GM12801 (cell line): ENCODE data around the gene NCOA7.

Experiments used
- TF ChIP-seq, protein P1 (sequence below): IDR thresholded peaks from one replicate; pipeline ENCODE4 v1.5.1; 2011; ENCODE audit warnings: control low read depth; ENCODE audit not compliant: insufficient read length; ENCODE audit errors: extremely low read depth

Gene NCOA7

DNA sequence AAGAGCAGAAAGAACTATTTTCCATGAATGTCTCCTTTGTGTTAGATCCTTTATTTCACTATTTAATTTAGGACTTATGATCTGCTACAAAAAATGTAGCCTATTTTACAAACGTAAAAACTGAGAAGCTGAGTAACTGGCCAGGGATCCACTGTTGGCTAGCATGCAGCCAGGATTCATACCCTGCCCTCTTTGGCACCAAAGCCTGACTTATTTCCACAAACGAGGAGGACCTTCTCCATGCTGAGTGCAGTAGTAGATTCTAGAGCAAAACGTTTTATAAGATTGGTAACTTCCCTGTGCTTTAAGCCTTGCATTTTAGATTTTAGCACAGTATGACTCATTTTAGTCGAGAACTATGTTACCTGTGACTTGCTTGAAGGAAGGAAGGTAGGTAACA is 74.3 kb downstream of the NCOA7 start:
- TF ChIP-seq, protein P1, sequence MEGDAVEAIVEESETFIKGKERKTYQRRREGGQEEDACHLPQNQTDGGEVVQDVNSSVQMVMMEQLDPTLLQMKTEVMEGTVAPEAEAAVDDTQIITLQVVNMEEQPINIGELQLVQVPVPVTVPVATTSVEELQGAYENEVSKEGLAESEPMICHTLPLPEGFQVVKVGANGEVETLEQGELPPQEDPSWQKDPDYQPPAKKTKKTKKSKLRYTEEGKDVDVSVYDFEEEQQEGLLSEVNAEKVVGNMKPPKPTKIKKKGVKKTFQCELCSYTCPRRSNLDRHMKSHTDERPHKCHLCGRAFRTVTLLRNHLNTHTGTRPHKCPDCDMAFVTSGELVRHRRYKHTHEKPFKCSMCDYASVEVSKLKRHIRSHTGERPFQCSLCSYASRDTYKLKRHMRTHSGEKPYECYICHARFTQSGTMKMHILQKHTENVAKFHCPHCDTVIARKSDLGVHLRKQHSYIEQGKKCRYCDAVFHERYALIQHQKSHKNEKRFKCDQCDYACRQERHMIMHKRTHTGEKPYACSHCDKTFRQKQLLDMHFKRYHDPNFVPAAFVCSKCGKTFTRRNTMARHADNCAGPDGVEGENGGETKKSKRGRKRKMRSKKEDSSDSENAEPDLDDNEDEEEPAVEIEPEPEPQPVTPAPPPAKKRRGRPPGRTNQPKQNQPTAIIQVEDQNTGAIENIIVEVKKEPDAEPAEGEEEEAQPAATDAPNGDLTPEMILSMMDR, result no peak

DNA sequence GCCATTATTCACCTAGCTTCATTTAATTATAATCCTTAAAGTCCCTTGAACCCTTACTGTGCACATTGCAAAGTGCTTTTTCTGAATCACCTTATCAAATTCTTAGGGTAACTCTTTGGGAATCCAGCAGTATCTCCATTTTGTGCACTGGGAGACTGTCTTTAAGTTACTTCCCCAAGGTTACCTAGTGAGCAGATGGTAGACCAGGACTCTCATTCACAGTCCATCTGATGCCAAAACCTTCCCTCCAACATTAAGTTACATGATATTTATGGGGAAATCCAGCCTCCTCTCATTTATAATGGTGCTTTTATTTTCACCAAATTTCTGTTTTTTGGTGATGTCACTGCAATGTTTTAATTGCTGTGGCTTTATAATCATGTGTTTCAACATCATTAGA is 75.7 kb downstream of the NCOA7 start:
- TF ChIP-seq, protein P1, result no peak

DNA sequence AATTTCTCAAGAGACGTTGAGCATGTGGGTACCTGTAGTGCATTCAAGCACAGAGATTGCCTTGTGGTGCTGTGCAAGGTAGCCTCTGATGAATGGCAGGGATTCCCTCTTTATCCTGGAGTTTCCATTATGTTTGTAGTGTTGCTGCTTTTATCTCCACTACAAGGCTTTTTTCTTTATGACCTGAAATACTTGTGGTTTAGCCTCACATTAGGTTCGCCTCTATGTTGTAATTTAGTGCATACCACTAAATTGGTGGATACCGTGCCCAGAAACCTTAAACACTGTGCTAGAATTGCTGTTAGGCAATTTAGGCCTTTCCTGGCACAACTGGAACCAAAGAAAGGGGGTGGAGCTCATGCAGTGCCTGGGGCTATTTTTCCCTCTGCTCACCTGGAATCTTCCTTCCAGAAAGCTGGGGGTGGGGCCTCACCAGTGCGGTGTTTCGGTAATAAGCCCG is 76.8 kb downstream of the NCOA7 start:
- TF ChIP-seq, protein P1, result no peak

DNA sequence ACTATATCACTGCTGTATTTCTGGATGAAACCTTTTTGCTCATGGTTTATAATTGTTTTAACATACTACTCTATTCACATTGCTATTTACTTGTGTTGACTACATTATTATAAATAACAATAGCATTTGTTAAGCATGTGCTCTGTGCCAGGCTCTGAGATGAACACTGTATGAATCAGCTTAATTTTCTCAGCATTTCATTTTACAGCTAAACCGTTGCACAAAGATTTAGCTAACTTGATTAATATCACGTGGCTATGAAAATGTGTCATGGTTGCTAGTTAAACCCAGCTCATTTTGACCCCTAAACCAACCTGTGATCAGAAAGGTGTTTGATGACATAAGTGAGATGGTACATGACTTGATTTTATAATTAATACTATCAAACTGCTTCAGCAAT is 77.5 kb downstream of the NCOA7 start:
- TF ChIP-seq, protein P1, result no peak

DNA sequence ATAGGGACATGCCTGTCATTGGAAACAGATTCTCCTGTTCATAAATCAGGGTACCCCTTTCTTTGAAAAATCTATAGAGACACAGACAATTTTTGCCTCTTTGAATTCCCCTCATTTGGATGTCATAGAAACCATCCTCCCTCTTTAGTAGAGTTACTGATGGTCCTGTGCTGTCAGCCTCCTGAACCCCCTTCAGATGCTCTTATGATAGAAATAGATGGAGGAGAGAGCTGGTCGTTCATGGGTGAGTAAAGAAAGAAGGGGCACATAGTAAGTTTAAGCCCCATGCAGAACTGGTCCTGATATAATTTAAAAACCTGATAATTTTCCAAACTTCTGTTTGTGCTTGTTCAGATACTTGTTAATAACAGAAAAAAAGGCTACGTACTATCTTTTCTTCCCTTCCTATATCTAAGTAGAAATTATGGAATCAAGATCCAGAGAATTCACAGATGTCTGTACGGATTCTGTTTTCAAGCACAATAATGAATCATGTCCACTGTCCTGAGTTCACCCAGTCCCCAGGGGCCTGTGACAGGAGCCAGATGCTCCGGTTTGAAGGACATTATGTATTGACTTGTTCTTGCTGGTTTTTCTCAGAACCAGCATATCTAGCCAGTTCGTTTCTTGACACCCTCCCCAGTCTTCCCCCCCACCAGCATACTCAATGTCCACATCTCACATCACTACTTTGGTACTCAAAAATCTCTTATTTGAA is 78.1 kb downstream of the NCOA7 start:
- TF ChIP-seq, protein P1, result no peak

DNA sequence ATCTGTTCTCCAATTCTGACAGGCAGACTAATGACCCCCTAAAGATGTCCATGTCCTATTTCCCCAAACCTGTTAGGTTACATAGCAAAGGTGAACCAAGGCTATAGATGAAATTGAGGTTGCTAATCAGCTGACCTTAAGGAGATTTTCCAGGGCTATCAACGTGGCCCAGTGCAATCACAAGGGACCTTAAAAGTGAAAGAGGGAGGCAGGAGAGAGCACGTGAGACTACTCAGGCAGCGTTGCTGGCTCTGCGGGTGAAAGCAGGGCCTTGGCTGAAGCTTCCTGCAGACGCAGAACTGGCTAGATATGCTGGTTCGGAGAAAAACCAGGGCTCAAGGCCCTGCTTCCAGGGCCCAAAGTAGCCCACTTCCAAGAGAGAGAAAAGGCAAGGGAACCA is 78.7 kb downstream of the NCOA7 start:
- TF ChIP-seq, protein P1, result no peak

DNA sequence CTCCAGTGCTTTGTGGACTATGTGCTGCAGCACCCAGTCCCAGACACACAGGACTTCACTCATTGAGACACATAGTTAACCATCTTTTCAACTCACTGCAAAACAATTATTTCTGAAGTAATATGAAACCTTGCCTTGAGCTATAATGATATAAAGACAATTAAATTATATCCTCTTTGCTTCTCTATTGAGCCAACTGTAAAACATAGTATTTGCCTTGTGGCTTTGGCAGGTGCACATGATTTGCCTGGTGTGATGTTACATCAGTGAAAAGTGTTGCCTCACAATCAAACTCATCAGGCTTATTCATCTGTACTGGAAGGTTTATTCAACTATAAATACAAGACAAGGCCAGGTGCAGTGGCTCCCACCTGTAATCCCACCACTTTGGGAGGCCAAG is 80.6 kb downstream of the NCOA7 start:
- TF ChIP-seq, protein P1, result no peak
